HepG2 (cell line): ENCODE results near the gene TALDO1. TPM values are rescaled to one million over a fixed set of nuclear protein-coding genes. Genes with fewer than 3 reads are reported as not detected.

Experiments
- ATAC-seq: fragments of 200-7000 bp; cut with Tn5 transposase; 3 replicates; pipeline ENCODE4 v1.9.1; 2020; ENCODE audit warnings: mild to moderate bottlenecking, moderate library complexity
- BruUV-seq: library from RNA; stranded (reverse); fragments of 400-500 nt; replicated peaks from 2 replicates; lab custom pipeline; 2021; lab: Mats Ljungman, UMichigan
- CTCF ChIA-PET: fragments of 300-600 bp; formaldehyde crosslinking; extraction: SDS; loops from one replicate; lab custom pipeline; 2021; ENCODE audit warnings: low total read pairs, inconsistent platforms, low intra/inter-chr PET ratio; lab: Yijun Ruan, JAX
- POLR2A ChIA-PET: fragments of 350-600 bp; sonication (Branson Sonifier 250); formaldehyde crosslinking; loops from one replicate; lab custom pipeline; 2020; ENCODE audit warnings: antibody characterized with exemption, inconsistent platforms; lab: Yijun Ruan, JAX
- DNase-seq: peaks from one replicate; pipeline ENCODE4 v3.0.0-alpha.2; 2015; ENCODE audit warnings: low spot score
- FAIRE-seq: peaks from 3 replicates; lab custom pipeline; 2011; peaks lifted over from hg19 to GRCh38; lab: Jason Lieb, UNC
- H2AFZ ChIP-seq: one replicate; pipeline ENCODE4 v1.6.1; 2011; ENCODE audit warnings: low read length, inconsistent platforms
- H3K27ac ChIP-seq: fragments of 300-600 bp; 3 replicates; pipeline ENCODE4 v1.8.0; 2011; ENCODE audit warnings: mixed run types, mild to moderate bottlenecking, mixed read lengths, low read length, inconsistent platforms; ENCODE audit not compliant: insufficient read depth; ENCODE audit errors: extremely low read length
- H3K27me3 ChIP-seq, 2 experiments: fragments of 200-600 bp in 1 of 2; 2 replicates in 1 of 2; 3 replicates in 1 of 2; pipeline versions ENCODE4 v1.6.0 to v1.8.0; 2011; ENCODE audit warnings: low read length in 2 of 2, mild to moderate bottlenecking in 2 of 2, moderate library complexity in 2 of 2, inconsistent platforms in 1 of 2; ENCODE audit not compliant: insufficient read depth in 2 of 2, control insufficient read depth in 1 of 2
- H3K36me3 ChIP-seq, 2 experiments: fragments of 200-600 bp in 1 of 2; replicated peaks in 1 of 2; 2 replicates in 1 of 2; 3 replicates in 1 of 2; pipeline versions ENCODE4 v1.5.1 to v1.8.0; 2011; ENCODE audit warnings: low read length in 2 of 2, inconsistent platforms in 1 of 2; ENCODE audit not compliant: insufficient read depth in 2 of 2, control insufficient read depth in 1 of 2
- H3K4me1 ChIP-seq: 2 replicates; pipeline ENCODE4 v1.5.1; 2012; ENCODE audit warnings: low read length, inconsistent platforms; ENCODE audit not compliant: insufficient read depth
- H3K4me2 ChIP-seq: 2 replicates; pipeline ENCODE4 v1.6.0; 2011; ENCODE audit warnings: low read depth, low read length, inconsistent platforms
- H3K4me3 ChIP-seq, 3 experiments: fragments of 200-600 bp in 1 of 3; sonication (generic), shearing (Covaris generic) in 1 of 3; replicated peaks in 1 of 3; 2 replicates each; pipeline ENCODE4 v1.5.1; 2011 to 2016; ENCODE audit warnings: low read length in 3 of 3, inconsistent platforms in 2 of 3, low read depth in 2 of 3, mild to moderate bottlenecking in 2 of 3, control low read depth in 1 of 3, mixed read lengths in 1 of 3; ENCODE audit not compliant: insufficient read depth in 1 of 3
- H3K79me2 ChIP-seq: one replicate; pipeline ENCODE4 v1.6.1; 2011; ENCODE audit warnings: low read length, inconsistent platforms; ENCODE audit not compliant: insufficient read depth
- H3K9ac ChIP-seq: 2 replicates; pipeline ENCODE4 v1.6.0; 2011; ENCODE audit warnings: mild to moderate bottlenecking, low read depth, low read length, inconsistent platforms; ENCODE audit not compliant: insufficient read depth
- H3K9me3 ChIP-seq: 2 replicates; pipeline ENCODE4 v1.5.1; 2012; ENCODE audit warnings: mild to moderate bottlenecking, low read length
- H4K20me1 ChIP-seq: 2 replicates; pipeline ENCODE4 v1.6.0; 2011; ENCODE audit warnings: inconsistent platforms, mild to moderate bottlenecking, low read length, moderate library complexity; ENCODE audit not compliant: insufficient read depth
- AKAP8 ChIP-seq: sonication (generic); formaldehyde crosslinking; IDR thresholded peaks from 2 replicates; pipeline ENCODE4 v1.5.1; 2020; ENCODE audit warnings: mild to moderate bottlenecking, missing genetic modification reagents
- ATF1 ChIP-seq: IDR thresholded peaks from 2 replicates; pipeline ENCODE4 v1.6.1; 2016; ENCODE audit warnings: mild to moderate bottlenecking, control low read depth
- BCLAF1 ChIP-seq: fragments of 450-650 bp; IDR thresholded peaks from 2 replicates; pipeline ENCODE4 v1.6.1; 2017; ENCODE audit warnings: mild to moderate bottlenecking
- CREBL2 ChIP-seq: sonication (generic); formaldehyde crosslinking; IDR thresholded peaks from 2 replicates; pipeline ENCODE4 v1.8.1; 2023; ENCODE audit warnings: missing genetic modification reagents, mild to moderate bottlenecking, borderline replicate concordance
- GATAD1 ChIP-seq: IDR thresholded peaks from 2 replicates; pipeline ENCODE4 v1.6.1; 2016; ENCODE audit warnings: missing genetic modification reagents, missing compliant biosample characterization
- GLI4 ChIP-seq: sonication (generic); formaldehyde crosslinking; IDR thresholded peaks from 2 replicates; pipeline ENCODE4 v1.5.1; 2020; ENCODE audit warnings: missing genetic modification reagents, mild to moderate bottlenecking, moderate library complexity, borderline replicate concordance
- MBD4 ChIP-seq: IDR thresholded peaks from 2 replicates; pipeline ENCODE4 v1.6.1; 2012; ENCODE audit warnings: low read length, inconsistent platforms, borderline replicate concordance
- MTERF4 ChIP-seq: sonication (generic); formaldehyde crosslinking; IDR thresholded peaks from 2 replicates; pipeline ENCODE4 v1.8.0; 2023; ENCODE audit warnings: mild to moderate bottlenecking, missing genetic modification reagents
- POLR2A ChIP-seq, 2 experiments: IDR thresholded peaks; 2 replicates each; pipeline ENCODE4 v1.6.1; 2011; ENCODE audit warnings: low read depth in 2 of 2, low read length in 2 of 2, mild to moderate bottlenecking in 1 of 2, moderate library complexity in 1 of 2; ENCODE audit not compliant: insufficient read depth in 1 of 2
- RBM22 ChIP-seq: fragments of 200-400 bp; formaldehyde crosslinking; optimal IDR thresholded peaks from 2 replicates; pipeline ENCODE3; 2017; ENCODE audit warnings: mild to moderate bottlenecking, low read length, moderate library complexity
- RFXANK ChIP-seq: IDR thresholded peaks from 2 replicates; pipeline ENCODE4 v1.6.1; 2016
- SMAD9 ChIP-seq: sonication (generic); formaldehyde crosslinking; IDR thresholded peaks from 2 replicates; pipeline ENCODE4 v1.5.1; 2020; ENCODE audit warnings: mild to moderate bottlenecking, missing genetic modification reagents
- SP1 ChIP-seq, 2 experiments: fragments of 450-650 bp in 1 of 2; sonication (generic) in 1 of 2; formaldehyde crosslinking in 1 of 2; IDR thresholded peaks; 2 replicates each; pipeline versions ENCODE4 v1.4.0 to v1.6.1; 2016 to 2020; ENCODE audit warnings: missing genetic modification reagents in 1 of 2
- ZBTB33 ChIP-seq: sonication (generic); formaldehyde crosslinking; IDR thresholded peaks from 2 replicates; pipeline ENCODE4 v1.4.0; 2020; ENCODE audit warnings: missing genetic modification reagents
- ZNF17 ChIP-seq: sonication (generic); formaldehyde crosslinking; IDR thresholded peaks from 2 replicates; pipeline ENCODE4 v1.5.0; 2020; ENCODE audit warnings: mild to moderate bottlenecking, missing genetic modification reagents
- ZNF605 ChIP-seq: sonication (generic); formaldehyde crosslinking; IDR thresholded peaks from 2 replicates; pipeline ENCODE4 v1.8.0; 2022; ENCODE audit warnings: mild to moderate bottlenecking, missing genetic modification reagents
- ZNF639 ChIP-seq: conservative IDR thresholded peaks from 2 replicates; pipeline ENCODE4 v1.6.1; 2018; ENCODE audit warnings: missing genetic modification reagents
- ZSCAN12 ChIP-seq: sonication (generic); formaldehyde crosslinking; IDR thresholded peaks from 2 replicates; pipeline ENCODE4 v1.9.0; 2021; ENCODE audit warnings: mild to moderate bottlenecking, missing genetic modification reagents
- WGBS: methylation state at CpG from one replicate; pipeline ENCODE4 v1.1.6; 2017; ENCODE audit warnings: low lambda C conversion rate; 5-methylcytosine and 5-hydroxymethylcytosine counted together
- in situ Hi-C: cut with HindIII; loops from 2 replicates; pipeline ENCODE4 v1.10.0; 2017; ENCODE audit warnings: low pct_unique_long_range_greater_than_20kb; ENCODE audit not compliant: extremely low pct_ligation_motif_present
- intact Hi-C: fragments of 100-400 bp; cut with micrococcal nuclease; formaldehyde crosslinking; loops from one replicate; pipeline ENCODE4 v1.10.0; 2022; ENCODE audit not compliant: unreplicated experiment
- polyA plus RNA-seq, 8 experiments: library from polyadenylated mRNA; depleted of rRNA in 3 of 8; stranded (reverse) in 7 of 8; unstranded in 1 of 8; fragments of >200 nt; fragmentation: Illumina TruSeq in 4 of 8; extraction: Trizol in 4 of 8; gene quantifications; 2 replicates each; pipeline versions ENCODE4 v1.2.1 to v1.2.3, GENCODE V29; 2011 to 2016; ENCODE audit warnings: low read depth in 4 of 8, missing spikeins in 1 of 8, mixed read lengths in 1 of 8; ENCODE audit not compliant: insufficient read depth in 1 of 8
- total RNA-seq, 5 experiments: library from RNA; depleted of rRNA; stranded (reverse); fragments of >200 nt; fragmentation: Illumina TruSeq; extraction: Trizol; gene quantifications; 2 replicates each; pipeline ENCODE4 v1.2.3, GENCODE V29; 2016; ENCODE audit warnings: low read depth in 1 of 5

Gene TALDO1
- total and polyA plus RNA-seq, 2 of the 13 experiments (the other 11 are each of a cell fraction or from before 2014, with no cell fraction given): 107 to 240 TPM

GRCh38 chr11:764322-765024 is 17.2 kb downstream of the TALDO1 start:
- Histone ChIP-seq H3K27me3 (no peaks in the 10 kb centered on the region), H3K36me3 (peaks cover 20 to 57% of the 10 kb centered on the region in 2 experiments), H3K4me3 (no peak overlapping the region), H3K9me3 (no peaks in the 10 kb centered on the region), H3K9ac (no peak overlapping the region), H3K27ac (no peak overlapping the region), H3K4me1 (no peaks in the 10 kb centered on the region), H3K4me2 (no peak overlapping the region), H4K20me1 (peaks cover 9% of the 10 kb centered on the region; the same call in 1 of the 2 replicates), H3K79me2 (no peaks in the 10 kb centered on the region), H2AFZ (no peak overlapping the region)
- 94% methylated on average over 14 of the region's 18 CpGs for WGBS
- in situ Hi-C loops (loop anchor here (5.0 kb wide), 1 partner anchor 102 kb away; no protein-coding TSS in a partner anchor), intact Hi-C loops (loop anchor here (2.0 kb wide), 1 partner anchor 102 kb away; no protein-coding TSS in a partner anchor)
- CTCF ChIA-PET: interaction anchor here (1.7 kb wide), 1 partner anchor 36 kb away, joined by 11 read pairs; no protein-coding TSS in a partner anchor
- POLR2A ChIA-PET: no interaction called here
- ATAC-seq (peak; percentile 21), FAIRE-seq (no peak), DNase-seq (no peak)
- no TSS peak for BruUV-seq
- peak; percentile 33; the same call in 1 of the 2 replicates for TF ChIP-seq ZBTB33 (CRISPR knock-in tag)
- TF ChIP-seq ZSCAN12 (CRISPR knock-in tag): no peak
- no peak for TF ChIP-seq ZNF639
- no peak for TF ChIP-seq BCLAF1
- TF ChIP-seq GATAD1 (CRISPR knock-in tag): no peak
- TF ChIP-seq SP1 (IDR thresholded peaks at IDR 0.05): no peak
- TF ChIP-seq SP1 (CRISPR knock-in tag; IDR thresholded peaks at IDR 0.05): no peak
- TF ChIP-seq MTERF4: no peak
- TF ChIP-seq SMAD9 (CRISPR knock-in tag): no peak
- TF ChIP-seq CREBL2: no peak
- TF ChIP-seq ATF1 (CRISPR knock-in tag): no peak
- no peak for TF ChIP-seq ZNF17 (CRISPR knock-in tag)
- no peak for TF ChIP-seq RFXANK (CRISPR knock-in tag)
- TF ChIP-seq MBD4: no peak
- TF ChIP-seq POLR2A (IDR thresholded peaks at IDR 0.05; ENCODE audit: insufficient read depth in 1 of 2, low read depth in 2 of 2, low read length in 2 of 2): peak in 1 of 2 experiments; percentile 50; a peak in 2 of 4 replicates
- peak; percentile 4 for TF ChIP-seq RBM22
- TF ChIP-seq AKAP8: no peak; the same call in 1 of the 2 replicates
- TF ChIP-seq GLI4 (CRISPR knock-in tag): no peak
- TF ChIP-seq ZNF605 (CRISPR knock-in tag): no peak
